ENCODE measurements around the gene WDR35. TPM values are rescaled to one million over a fixed set of nuclear protein-coding genes. Genes with fewer than 3 reads are reported as not detected.
A peak's percentile ranks its signal among the peaks of the same experiment; 100 is the strongest.

Gene WDR35
- total RNA-seq, 1 donor from 2014 or later: 8.8 TPM

GRCh38 chr2:19979932-19980331 lies 10.0 kb downstream of the WDR35 start:
- Histone ChIP-seq H3K36me3 (peaks cover 24% of the 10 kb centered on the region), H3K4me3 (no peak overlapping the region), H3K4me1 (no peaks in the 10 kb centered on the region), H3K9me3 (no peaks in the 10 kb centered on the region), H3K27me3 (ENCODE audit: low read depth) (no peaks in the 10 kb centered on the region), H3K27ac (no peak overlapping the region)
- TF ChIP-seq, protein P1, sequence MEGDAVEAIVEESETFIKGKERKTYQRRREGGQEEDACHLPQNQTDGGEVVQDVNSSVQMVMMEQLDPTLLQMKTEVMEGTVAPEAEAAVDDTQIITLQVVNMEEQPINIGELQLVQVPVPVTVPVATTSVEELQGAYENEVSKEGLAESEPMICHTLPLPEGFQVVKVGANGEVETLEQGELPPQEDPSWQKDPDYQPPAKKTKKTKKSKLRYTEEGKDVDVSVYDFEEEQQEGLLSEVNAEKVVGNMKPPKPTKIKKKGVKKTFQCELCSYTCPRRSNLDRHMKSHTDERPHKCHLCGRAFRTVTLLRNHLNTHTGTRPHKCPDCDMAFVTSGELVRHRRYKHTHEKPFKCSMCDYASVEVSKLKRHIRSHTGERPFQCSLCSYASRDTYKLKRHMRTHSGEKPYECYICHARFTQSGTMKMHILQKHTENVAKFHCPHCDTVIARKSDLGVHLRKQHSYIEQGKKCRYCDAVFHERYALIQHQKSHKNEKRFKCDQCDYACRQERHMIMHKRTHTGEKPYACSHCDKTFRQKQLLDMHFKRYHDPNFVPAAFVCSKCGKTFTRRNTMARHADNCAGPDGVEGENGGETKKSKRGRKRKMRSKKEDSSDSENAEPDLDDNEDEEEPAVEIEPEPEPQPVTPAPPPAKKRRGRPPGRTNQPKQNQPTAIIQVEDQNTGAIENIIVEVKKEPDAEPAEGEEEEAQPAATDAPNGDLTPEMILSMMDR (IDR thresholded peaks at IDR 0.05): no peak
- ATAC-seq (no peak), DNase-seq (no peak)
- intact Hi-C loops (cut with DNase I): no loop called here

DNA sequence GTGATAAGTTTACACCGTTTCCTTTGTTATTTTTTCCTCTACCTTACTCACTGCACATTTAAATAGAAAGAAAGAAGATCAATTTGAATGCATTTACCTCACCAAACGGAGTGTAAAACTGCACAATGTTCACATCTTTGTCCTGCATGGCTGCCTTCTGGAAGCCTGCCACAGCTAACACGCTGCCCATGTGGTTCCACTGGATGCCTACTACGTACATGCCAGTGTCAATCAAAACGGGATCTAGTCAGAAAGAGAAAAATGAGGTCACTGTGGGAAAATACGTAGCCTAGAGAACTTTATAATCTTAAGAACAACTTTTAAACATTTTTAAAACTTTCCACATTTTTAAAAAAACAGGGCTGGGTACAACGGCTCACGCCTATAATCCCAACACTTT lies 16.4 kb downstream of the WDR35 start:
- Histone ChIP-seq H3K27me3 (ENCODE audit: low read depth) (no peaks in the 10 kb centered on the region), H3K9me3 (no peaks in the 10 kb centered on the region), H3K36me3 (peaks cover 31% of the 10 kb centered on the region), H3K27ac (no peak overlapping the region), H3K4me3 (no peak overlapping the region), H3K4me1 (no peaks in the 10 kb centered on the region)
- no peak for ATAC-seq
- TF ChIP-seq, protein P1 (IDR thresholded peaks at IDR 0.05): no peak
- DNase-seq: no peak
- intact Hi-C loops (cut with DNase I): no loop called here

- H3K9me3 ChIP-seq: no peaks in the 10 kb centered on the region
- no peak overlapping the region for H3K4me3 ChIP-seq
These were observed 18.2 kb downstream of the WDR35 start for GRCh38 chr2:19971691-19972090.

DNA sequence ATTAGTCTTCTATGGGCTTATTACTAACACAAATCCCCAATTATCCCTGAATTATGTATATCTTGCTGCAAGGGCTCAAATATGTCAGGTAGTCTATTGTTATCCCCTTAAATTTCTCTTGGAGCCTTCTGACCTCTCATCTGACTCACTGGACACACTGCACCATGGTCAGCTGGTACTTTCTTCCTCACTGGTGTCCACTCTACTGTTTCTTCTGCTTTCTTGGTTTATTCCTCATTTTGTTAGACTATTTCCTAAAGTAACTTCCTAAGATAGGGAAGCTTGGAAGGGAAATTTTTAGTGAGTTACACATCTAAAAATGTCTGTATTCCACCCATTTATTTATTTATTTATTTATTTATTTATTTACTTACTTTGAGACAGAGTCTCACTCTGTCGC lies 26.5 kb downstream of the WDR35 start:
- H3K4me1 ChIP-seq: no peaks in the 10 kb centered on the region
- H3K27ac ChIP-seq: no peak overlapping the region
- peaks cover 15% of the 10 kb centered on the region for H3K36me3 ChIP-seq
- ATAC-seq (no peak), DNase-seq (no peak)
- intact Hi-C loops (cut with DNase I): no loop called here
- TF ChIP-seq, protein P1 (IDR thresholded peaks at IDR 0.05): no peak
- no peaks in the 10 kb centered on the region for H3K27me3 ChIP-seq (ENCODE audit: low read depth)
- H3K9me3 ChIP-seq: no peaks in the 10 kb centered on the region
- no peak overlapping the region for H3K4me3 ChIP-seq

More at GRCh38 chr2:19971691-19972090, 18.2 kb downstream of the WDR35 start:
- no peak for ATAC-seq
- H3K36me3 ChIP-seq: peaks cover 21% of the 10 kb centered on the region
- H3K27me3 ChIP-seq (ENCODE audit: low read depth): no peaks in the 10 kb centered on the region
- intact Hi-C loops (cut with DNase I): no loop called here
- no peaks in the 10 kb centered on the region for H3K4me1 ChIP-seq
- DNase-seq: no peak
- TF ChIP-seq, protein P1 (IDR thresholded peaks at IDR 0.05): no peak
- no peak overlapping the region for H3K27ac ChIP-seq

- no peaks in the 10 kb centered on the region for H3K9me3 ChIP-seq
- DNase-seq: peak; percentile 55
- ATAC-seq: peak; percentile 85 to 95
- H3K27ac ChIP-seq: no peak overlapping the region
- no peaks in the 10 kb centered on the region for H3K27me3 ChIP-seq (ENCODE audit: low read depth)
- no peaks in the 10 kb centered on the region for H3K4me1 ChIP-seq
- no peaks in the 10 kb centered on the region for H3K36me3 ChIP-seq
- H3K4me3 ChIP-seq: no peak overlapping the region
- TF ChIP-seq, protein P1 (IDR thresholded peaks at IDR 0.05): peak; percentile 72
- intact Hi-C loops (cut with DNase I): no loop called here
These were observed 34.1 kb downstream of the WDR35 start for GRCh38 chr2:19955544-19956422.
